Esophagus mucosa (tissue), 1 donor: ENCODE results near the gene OR4K2. TPM values are rescaled to one million over a fixed set of nuclear protein-coding genes. Genes with fewer than 3 reads are reported as not detected.

Source experiments
- total RNA-seq: library from RNA; stranded (reverse); gene quantifications from one replicate; pipeline ENCODE4 v1.2.4, GENCODE V29; 2023
- donor health status: DM: yes; HTN: yes; CAD: no.

Gene OR4K2
- total RNA-seq, 1 donor from 2014 or later = not detected

Other genes with a start within 250 kb of the OR4K2 start
- gene OR11H2, start 161.3 kb upstream of the OR4K2 start, total RNA-seq = not detected
- gene OR4Q3, start 131.6 kb upstream of the OR4K2 start, total RNA-seq = not detected
- not detected for gene OR4M1, start 101.6 kb upstream of the OR4K2 start, total RNA-seq
- not detected for gene OR4N2, start 71.4 kb upstream of the OR4K2 start, total RNA-seq
- gene OR4K5, start 45.5 kb downstream of the OR4K2 start, total RNA-seq = not detected
- not detected for gene OR4K1, start 55.8 kb downstream of the OR4K2 start, total RNA-seq
- gene OR4K15, start 100.4 kb downstream of the OR4K2 start, total RNA-seq = not detected
- not detected for gene OR4Q2, start 127.0 kb downstream of the OR4K2 start, total RNA-seq
- not detected for gene OR4K14, start 144.2 kb downstream of the OR4K2 start, total RNA-seq
- gene OR4K13, start 160.9 kb downstream of the OR4K2 start, total RNA-seq = not detected
- gene OR4L1, start 184.9 kb downstream of the OR4K2 start, total RNA-seq = not detected
- not detected for gene OR4K17, start 235.6 kb downstream of the OR4K2 start, total RNA-seq